Measurements from ENCODE around the gene SEMG2. TPM values are rescaled to one million over a fixed set of nuclear protein-coding genes. Genes with fewer than 3 reads are reported as not detected.

SEMG2 gene
- polyA plus RNA-seq, 3 donors, result not detected

- no peaks in the 10 kb centered on the region for H3K79me2 ChIP-seq (ENCODE audit: insufficient read depth, low read length)
- H3K36me3 Mint-ChIP-seq, result no peaks in the 10 kb centered on the region
- H3K9me3 ChIP-seq (replicated peaks in 1 of 2; ENCODE audit: control insufficient read depth in 1 of 2, insufficient read depth in 1 of 2, low read length in 2 of 2), result no peaks in the 10 kb centered on the region
- no peak overlapping the region for H3K4me3 ChIP-seq (replicated peaks in 1 of 3; ENCODE audit: low read depth in 2 of 3, low read length in 3 of 3)
- H3K36me3 ChIP-seq (replicated peaks in 1 of 2; ENCODE audit: control insufficient read depth in 1 of 2, insufficient read depth in 2 of 2, low read length in 2 of 2), result no peaks in the 10 kb centered on the region
- no peak overlapping the region for H3K9ac ChIP-seq (ENCODE audit: insufficient read depth, low read length, poor library complexity, severe bottlenecking)
- no peak overlapping the region for H2AFZ ChIP-seq (ENCODE audit: insufficient read depth, low read depth, low read length, poor library complexity, severe bottlenecking)
- H3K27ac Mint-ChIP-seq, result no peak overlapping the region
- no peaks in the 10 kb centered on the region for H3K4me1 ChIP-seq (ENCODE audit: control insufficient read depth in 1 of 2, insufficient read depth in 2 of 2, low read length in 2 of 2)
- peaks cover 0 to 2% (median 0%) of the 10 kb centered on the region in 7 donors for H3K9me3 Mint-ChIP-seq
- intact Hi-C loops (cut with micrococcal nuclease), result no loop called here
- H3K4me1 Mint-ChIP-seq, result no peaks in the 10 kb centered on the region
- H3K4me3 Mint-ChIP-seq, result no peak overlapping the region
- no peak for DNase-seq
- H3K4me2 ChIP-seq (replicated peaks; ENCODE audit: extremely low read depth, low read length, poor library complexity, severe bottlenecking), result no peak overlapping the region
- peaks cover 3 to 5% of the 10 kb centered on the region in 2 donors for H3K27me3 ChIP-seq (ENCODE audit: control insufficient read depth in 2 of 2, insufficient read depth in 2 of 2, low read length in 2 of 2)
- no peak for TF ChIP-seq CTCF (IDR thresholded peaks at IDR 0.05)
- peaks cover 8 to 18% (median 12%) of the 10 kb centered on the region in 3 donors for H3K27me3 Mint-ChIP-seq (ENCODE audit: low read depth in 3 of 3)
- H4K20me1 ChIP-seq (ENCODE audit: insufficient read depth, low read length), result no peaks in the 10 kb centered on the region
- H3K27ac ChIP-seq (ENCODE audit: low read depth in 1 of 2, low read length in 2 of 2), result no peak overlapping the region
Observed at GRCh38 chr20:45211569-45212474, 9.4 kb upstream of the SEMG2 start.

- no CpG with 5 or more reads among the region's 3 CpGs for WGBS (ENCODE audit: insufficient coverage)
- H3K36me3 ChIP-seq (replicated peaks in 1 of 2; ENCODE audit: control insufficient read depth in 1 of 2, insufficient read depth in 2 of 2, low read length in 2 of 2), result no peaks in the 10 kb centered on the region
- no peak for TF ChIP-seq CTCF (IDR thresholded peaks at IDR 0.05)
- peaks cover 8 to 16% (median 12%) of the 10 kb centered on the region in 3 donors for H3K27me3 Mint-ChIP-seq (ENCODE audit: low read depth in 3 of 3)
- H3K4me1 Mint-ChIP-seq, result no peaks in the 10 kb centered on the region
- no peak overlapping the region for H3K27ac Mint-ChIP-seq
- H3K9me3 ChIP-seq (replicated peaks in 1 of 2; ENCODE audit: control insufficient read depth in 1 of 2, insufficient read depth in 1 of 2, low read length in 2 of 2), result no peaks in the 10 kb centered on the region
- no peaks in the 10 kb centered on the region for H3K27me3 ChIP-seq (ENCODE audit: control insufficient read depth in 2 of 2, insufficient read depth in 2 of 2, low read length in 2 of 2)
- H3K4me3 Mint-ChIP-seq, result no peak overlapping the region
- no peaks in the 10 kb centered on the region for H4K20me1 ChIP-seq (ENCODE audit: insufficient read depth, low read length)
- no peak overlapping the region for H2AFZ ChIP-seq (ENCODE audit: insufficient read depth, low read depth, low read length, poor library complexity, severe bottlenecking)
- H3K4me2 ChIP-seq (replicated peaks; ENCODE audit: extremely low read depth, low read length, poor library complexity, severe bottlenecking), result no peak overlapping the region
- H3K36me3 Mint-ChIP-seq, result no peaks in the 10 kb centered on the region
- H3K27ac ChIP-seq (ENCODE audit: low read depth in 1 of 2, low read length in 2 of 2), result no peak overlapping the region
- no peak overlapping the region for H3K9ac ChIP-seq (ENCODE audit: insufficient read depth, low read length, poor library complexity, severe bottlenecking)
- no peak overlapping the region for H3K4me3 ChIP-seq (replicated peaks in 1 of 3; ENCODE audit: low read depth in 2 of 3, low read length in 3 of 3)
- DNase-seq, result no peak
- peaks cover 0 to 2% (median 0%) of the 10 kb centered on the region in 7 donors for H3K9me3 Mint-ChIP-seq
- no peaks in the 10 kb centered on the region for H3K4me1 ChIP-seq (ENCODE audit: control insufficient read depth in 1 of 2, insufficient read depth in 2 of 2, low read length in 2 of 2)
- no peaks in the 10 kb centered on the region for H3K79me2 ChIP-seq (ENCODE audit: insufficient read depth, low read length)
- intact Hi-C loops (cut with micrococcal nuclease), result no loop called here
Observed at GRCh38 chr20:45212836-45213235, 8.3 kb upstream of the SEMG2 start.

Data from CD14-positive monocyte (primary cell).